GM19099 (cell line): ENCODE results near the gene MSX1.

Experiments used
- POLR2A ChIP-seq: IDR thresholded peaks from 3 replicates; pipeline ENCODE4 v1.6.1; 2011; ENCODE audit warnings: low read depth; ENCODE audit not compliant: insufficient read length; ENCODE audit errors: extremely low read depth

Gene MSX1

GRCh38 chr4:4860600-4861389 lies 1.3 kb downstream of the MSX1 start:
- TF ChIP-seq POLR2A: no peak

DNA sequence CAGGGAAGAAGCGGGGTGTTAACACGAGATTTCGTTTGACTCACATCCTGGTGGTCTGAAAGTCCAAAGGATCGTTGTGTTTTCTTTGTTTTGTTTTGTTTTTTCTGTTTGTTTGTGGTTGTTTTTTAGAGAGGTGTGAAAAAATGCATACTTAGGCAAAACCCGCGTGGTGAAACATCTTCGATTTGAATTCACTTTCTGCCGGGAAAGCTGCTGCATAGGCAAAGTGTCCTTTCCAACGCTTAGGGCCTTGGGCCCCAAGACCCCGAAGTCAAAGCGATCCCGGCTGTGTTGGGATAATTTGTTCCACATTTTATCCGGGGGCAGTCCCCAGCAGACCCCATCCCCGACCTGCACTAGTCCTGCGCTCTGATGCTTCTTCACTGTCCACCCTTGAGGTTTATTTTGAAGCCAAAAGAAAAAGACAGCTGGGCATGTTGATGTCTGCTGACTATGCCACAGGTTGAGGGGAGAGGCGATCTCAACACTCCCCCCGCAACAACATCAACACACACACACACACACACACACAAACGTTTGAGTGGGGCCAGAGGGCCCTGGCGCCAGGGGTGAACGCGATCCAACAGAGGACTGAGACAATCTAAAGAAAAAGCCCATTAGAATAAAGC lies 2.0 kb downstream of the MSX1 start:
- TF ChIP-seq POLR2A: no peak

DNA sequence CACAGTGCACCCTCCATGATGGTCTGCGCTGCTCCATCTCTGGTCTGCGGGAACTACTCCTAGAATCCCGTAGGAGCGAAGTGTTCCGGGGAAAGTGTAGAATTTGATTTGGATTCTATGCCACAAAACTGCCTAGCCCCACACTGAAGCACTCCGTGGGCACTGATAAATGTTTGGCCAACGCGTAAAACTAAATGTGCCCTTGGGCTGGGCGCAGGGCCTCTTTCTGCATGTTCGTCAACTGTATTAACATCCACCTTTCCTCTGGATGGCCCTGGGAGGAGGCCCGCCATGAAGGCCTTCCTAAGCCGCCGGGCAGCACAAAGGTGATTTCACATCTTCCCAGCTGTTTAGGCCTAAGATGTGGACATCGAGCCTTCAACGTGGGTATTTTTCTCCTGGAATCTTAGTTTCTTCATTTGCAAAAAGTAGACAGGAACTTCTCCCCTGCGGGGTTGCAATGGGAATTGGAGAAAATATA lies 2.6 kb downstream of the MSX1 start:
- TF ChIP-seq POLR2A: no peak

DNA sequence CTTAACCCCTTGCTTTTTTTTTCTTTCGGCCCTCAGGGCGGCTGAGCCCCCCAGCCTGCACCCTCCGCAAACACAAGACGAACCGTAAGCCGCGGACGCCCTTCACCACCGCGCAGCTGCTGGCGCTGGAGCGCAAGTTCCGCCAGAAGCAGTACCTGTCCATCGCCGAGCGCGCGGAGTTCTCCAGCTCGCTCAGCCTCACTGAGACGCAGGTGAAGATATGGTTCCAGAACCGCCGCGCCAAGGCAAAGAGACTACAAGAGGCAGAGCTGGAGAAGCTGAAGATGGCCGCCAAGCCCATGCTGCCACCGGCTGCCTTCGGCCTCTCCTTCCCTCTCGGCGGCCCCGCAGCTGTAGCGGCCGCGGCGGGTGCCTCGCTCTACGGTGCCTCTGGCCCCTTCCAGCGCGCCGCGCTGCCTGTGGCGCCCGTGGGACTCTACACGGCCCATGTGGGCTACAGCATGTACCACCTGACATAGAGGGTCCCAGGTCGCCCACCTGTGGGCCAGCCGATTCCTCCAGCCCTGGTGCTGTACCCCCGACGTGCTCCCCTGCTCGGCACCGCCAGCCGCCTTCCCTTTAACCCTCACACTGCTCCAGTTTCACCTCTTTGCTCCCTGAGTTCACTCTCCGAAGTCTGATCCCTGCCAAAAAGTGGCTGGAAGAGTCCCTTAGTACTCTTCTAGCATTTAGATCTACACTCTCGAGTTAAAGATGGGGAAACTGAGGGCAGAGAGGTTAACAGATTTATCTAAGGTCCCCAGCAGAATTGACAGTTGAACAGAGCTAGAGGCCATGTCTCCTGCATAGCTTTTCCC lies 3.4 kb downstream of the MSX1 start:
- TF ChIP-seq POLR2A: no peak

GRCh38 chr4:4864443-4864939 lies 5.0 kb downstream of the MSX1 start:
- no peak for TF ChIP-seq POLR2A

DNA sequence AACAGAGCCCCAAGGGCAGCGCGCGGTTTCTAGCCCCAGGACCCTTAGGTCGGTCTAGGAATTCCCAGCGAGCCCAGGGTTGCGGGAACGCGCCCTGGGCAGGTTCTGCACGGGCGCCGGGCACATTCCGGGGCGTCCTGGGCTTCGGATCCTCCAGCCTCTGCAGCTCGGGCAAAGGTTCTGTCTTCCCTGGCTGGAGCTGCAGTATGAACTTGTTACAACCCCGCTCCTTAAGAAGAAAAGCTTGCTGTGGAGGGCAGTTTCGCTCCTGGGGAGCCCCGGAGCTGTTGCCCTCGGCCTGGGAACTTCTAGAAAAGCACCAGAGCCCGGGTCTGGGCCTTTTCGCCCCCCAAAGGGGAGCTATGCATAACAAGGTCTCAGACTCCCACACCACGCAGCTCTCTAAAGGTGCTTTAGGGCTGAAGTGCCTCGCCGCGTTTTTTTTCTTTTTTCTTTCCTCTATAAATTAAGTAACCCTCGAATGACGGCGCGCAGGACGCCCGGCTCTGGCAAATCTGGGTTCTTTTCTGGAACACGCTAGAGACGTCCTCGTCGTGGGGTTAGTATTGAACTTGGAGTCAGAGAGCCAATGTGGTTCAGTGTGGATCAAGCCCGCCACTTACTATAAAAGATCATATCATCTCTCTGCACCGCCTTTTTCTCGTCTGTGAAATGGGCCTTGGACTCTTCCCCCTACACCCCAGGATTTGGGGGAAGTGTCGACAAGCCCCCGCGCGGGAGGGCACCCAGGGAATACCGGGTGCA lies 5.7 kb downstream of the MSX1 start:
- no peak for TF ChIP-seq POLR2A

DNA sequence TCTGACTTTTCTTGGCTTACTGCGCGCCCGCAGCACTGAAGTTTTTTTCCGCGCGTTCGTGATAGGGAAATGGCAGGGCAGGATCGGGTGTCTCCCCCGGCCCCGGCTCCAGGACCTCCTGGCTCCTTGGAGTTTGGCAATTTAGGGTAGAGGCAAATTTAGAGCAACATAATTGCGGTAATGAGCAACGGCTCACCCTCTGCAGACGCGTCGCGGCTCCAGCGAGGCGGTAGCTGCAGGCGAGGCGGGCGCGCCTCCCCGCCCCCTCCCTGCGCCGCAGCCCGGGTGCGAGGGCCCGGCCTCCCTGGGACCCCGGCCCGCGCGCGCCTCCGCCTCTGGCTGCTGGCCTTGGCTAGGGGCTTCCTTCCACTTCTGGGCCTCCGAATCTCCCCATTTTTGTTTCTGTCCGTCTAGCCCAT lies 6.2 kb downstream of the MSX1 start:
- TF ChIP-seq POLR2A: no peak

GRCh38 chr4:4866124-4866865 lies 6.8 kb downstream of the MSX1 start:
- no peak for TF ChIP-seq POLR2A

DNA sequence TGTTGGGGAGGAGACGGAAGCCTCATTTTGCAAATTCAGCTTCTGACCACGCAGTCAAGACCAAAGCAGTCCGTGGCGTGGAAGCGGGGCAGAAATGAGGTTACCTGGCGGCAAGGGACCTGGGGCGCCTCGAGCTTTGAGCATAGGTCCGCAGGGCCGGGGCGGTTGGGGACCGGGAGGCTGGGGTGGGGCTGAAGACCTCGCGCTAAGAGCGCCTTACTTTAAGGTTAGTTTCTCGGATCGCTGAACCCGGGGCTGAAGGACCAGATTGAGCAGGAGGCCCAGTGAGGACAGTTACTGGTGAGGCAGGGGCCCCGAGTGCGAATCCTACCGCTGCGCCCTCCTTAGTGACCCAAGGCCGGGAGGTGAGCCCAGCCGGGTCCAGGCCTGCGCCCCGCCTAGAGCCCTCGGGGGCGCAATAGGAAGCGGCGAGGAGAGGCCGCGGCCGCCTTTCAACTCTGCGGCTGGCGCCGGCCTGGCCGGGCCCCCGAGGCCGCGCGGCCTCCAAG lies 7.5 kb downstream of the MSX1 start:
- no peak for TF ChIP-seq POLR2A

GRCh38 chr4:4867375-4868039 lies 8.0 kb downstream of the MSX1 start:
- TF ChIP-seq POLR2A: no peak

DNA sequence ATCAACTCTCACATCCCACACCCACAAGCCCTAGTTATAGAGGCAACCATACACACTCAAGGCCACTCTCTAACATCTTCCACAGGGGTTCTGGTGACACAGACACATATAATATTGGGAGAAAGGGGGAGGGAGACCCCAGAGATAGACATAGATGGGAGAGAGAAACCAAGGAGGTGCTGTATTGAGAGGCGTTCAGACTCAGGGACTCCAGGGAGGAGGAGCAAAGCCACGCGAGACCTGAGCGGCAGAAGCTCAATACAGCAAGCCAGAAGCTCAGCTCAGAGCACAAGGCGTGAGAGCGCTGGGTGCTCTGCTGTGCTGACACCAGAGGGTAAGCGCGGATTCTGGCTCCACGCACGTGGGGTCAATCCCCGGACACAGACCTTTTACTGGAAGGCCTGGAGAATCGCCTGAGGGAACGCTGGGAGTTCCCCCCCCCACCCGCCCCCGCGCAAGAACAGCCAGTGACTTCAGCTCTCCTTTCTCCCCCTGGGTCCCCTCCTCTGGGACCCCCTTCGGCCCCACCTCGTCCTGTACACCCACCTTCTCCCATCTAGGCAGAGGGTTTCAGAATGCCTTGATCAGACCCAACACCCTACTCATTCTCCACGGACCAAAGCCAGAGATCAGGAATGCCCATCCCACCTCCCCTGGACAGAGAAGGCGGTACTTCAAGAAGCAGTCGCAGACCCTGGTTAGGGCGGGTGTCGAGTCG lies 8.7 kb downstream of the MSX1 start:
- TF ChIP-seq POLR2A: no peak

- no peak for TF ChIP-seq POLR2A
These were observed 9.6 kb downstream of the MSX1 start for GRCh38 chr4:4868758-4869723.
